ENCODE measurements around the gene OSR1. TPM values are rescaled to one million over a fixed set of nuclear protein-coding genes. Genes with fewer than 3 reads are reported as not detected.

Gene OSR1
- total RNA-seq, 6 experiments from 2014 or later: 0.10 to 0.51 (median 0.12) TPM; not detected in 1

DNA sequence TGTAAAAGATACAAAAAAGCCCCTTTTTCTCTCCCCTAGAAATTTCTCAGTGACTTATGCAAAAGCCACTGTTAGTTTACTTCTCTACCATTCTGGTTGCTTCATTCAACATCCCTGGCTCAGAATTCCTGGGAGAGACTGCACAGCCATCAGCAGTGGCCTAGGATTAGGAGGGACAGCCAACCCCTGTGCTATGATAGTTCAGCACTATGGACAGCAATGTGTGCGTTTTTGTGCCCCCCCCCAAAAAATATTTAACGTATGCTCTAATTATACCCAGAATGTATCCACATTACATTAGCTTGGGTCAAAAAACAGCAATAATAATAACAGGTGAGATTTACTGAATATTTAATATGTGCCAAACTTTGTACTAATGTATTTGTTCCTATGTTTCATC, 29.0 kb downstream of the OSR1 start:
- Histone ChIP-seq H3K4me3 (no peak overlapping the region), H3K27me3 (no peaks in the 10 kb centered on the region), H3K27ac (no peak overlapping the region), H3K36me3 (no peaks in the 10 kb centered on the region), H3K9me3 (no peaks in the 10 kb centered on the region), H3K4me1 (no peaks in the 10 kb centered on the region)
- intact Hi-C loops (cut with DNase I): no loop called here
- TF ChIP-seq POLR2A (IDR thresholded peaks at IDR 0.05): no peak
- TF ChIP-seq, protein P1, sequence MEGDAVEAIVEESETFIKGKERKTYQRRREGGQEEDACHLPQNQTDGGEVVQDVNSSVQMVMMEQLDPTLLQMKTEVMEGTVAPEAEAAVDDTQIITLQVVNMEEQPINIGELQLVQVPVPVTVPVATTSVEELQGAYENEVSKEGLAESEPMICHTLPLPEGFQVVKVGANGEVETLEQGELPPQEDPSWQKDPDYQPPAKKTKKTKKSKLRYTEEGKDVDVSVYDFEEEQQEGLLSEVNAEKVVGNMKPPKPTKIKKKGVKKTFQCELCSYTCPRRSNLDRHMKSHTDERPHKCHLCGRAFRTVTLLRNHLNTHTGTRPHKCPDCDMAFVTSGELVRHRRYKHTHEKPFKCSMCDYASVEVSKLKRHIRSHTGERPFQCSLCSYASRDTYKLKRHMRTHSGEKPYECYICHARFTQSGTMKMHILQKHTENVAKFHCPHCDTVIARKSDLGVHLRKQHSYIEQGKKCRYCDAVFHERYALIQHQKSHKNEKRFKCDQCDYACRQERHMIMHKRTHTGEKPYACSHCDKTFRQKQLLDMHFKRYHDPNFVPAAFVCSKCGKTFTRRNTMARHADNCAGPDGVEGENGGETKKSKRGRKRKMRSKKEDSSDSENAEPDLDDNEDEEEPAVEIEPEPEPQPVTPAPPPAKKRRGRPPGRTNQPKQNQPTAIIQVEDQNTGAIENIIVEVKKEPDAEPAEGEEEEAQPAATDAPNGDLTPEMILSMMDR (IDR thresholded peaks at IDR 0.05): no peak
- DNase-seq (no peak), ATAC-seq (no peak)
- WGBS (ENCODE audit: insufficient coverage, low coverage, low lambda C conversion rate, missing lambda C conversion rate): 47% methylated on average over 2 of the region's 2 CpGs

DNA sequence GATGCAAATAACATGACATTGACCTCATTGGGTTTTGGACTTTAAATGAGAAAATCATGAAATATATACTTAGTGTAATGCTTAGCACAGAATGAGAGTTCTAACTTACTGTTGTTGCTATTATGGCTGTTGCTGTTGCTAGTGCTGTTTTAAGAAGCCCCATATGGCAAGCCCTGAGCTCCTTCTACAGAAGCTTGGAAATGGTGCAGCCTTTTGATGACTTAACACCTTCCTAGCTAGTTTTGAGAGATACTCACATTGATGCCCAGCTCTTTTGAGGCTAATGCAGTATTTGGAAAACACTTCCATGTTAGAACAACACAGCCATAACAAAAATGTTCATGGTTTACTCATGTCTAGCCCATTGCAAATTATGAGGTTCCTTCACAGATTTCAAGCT, 30.9 kb downstream of the OSR1 start:
- DNase-seq: no peak
- no peaks in the 10 kb centered on the region for H3K36me3 ChIP-seq
- no peaks in the 10 kb centered on the region for H3K9me3 ChIP-seq
- intact Hi-C loops (cut with DNase I): no loop called here
- ATAC-seq: no peak
- H3K27ac ChIP-seq: no peak overlapping the region
- H3K27me3 ChIP-seq: no peaks in the 10 kb centered on the region
- no peak overlapping the region for H3K4me3 ChIP-seq
- TF ChIP-seq POLR2A (IDR thresholded peaks at IDR 0.05): no peak
- TF ChIP-seq, protein P1 (IDR thresholded peaks at IDR 0.05): no peak
- H3K4me1 ChIP-seq: no peaks in the 10 kb centered on the region

- Histone ChIP-seq H3K9me3 (no peaks in the 10 kb centered on the region), H3K27me3 (no peaks in the 10 kb centered on the region), H3K36me3 (no peaks in the 10 kb centered on the region), H3K4me1 (peaks cover 0 to 6% (median 0%) of the 10 kb centered on the region in 4 donors), H3K27ac (no peak overlapping the region), H3K4me3 (no peak overlapping the region)
- intact Hi-C loops (cut with DNase I): no loop called here
- no peak for DNase-seq
- ATAC-seq: peak in 1 of 4 donors; percentile 58
- no peak for TF ChIP-seq POLR2A (IDR thresholded peaks at IDR 0.05)
- TF ChIP-seq, protein P1 (IDR thresholded peaks at IDR 0.05): peak in 1 of 4 donors; percentile 7
Measured at GRCh38 chr2:19321946-19322345, 36.5 kb downstream of the OSR1 start.

DNA sequence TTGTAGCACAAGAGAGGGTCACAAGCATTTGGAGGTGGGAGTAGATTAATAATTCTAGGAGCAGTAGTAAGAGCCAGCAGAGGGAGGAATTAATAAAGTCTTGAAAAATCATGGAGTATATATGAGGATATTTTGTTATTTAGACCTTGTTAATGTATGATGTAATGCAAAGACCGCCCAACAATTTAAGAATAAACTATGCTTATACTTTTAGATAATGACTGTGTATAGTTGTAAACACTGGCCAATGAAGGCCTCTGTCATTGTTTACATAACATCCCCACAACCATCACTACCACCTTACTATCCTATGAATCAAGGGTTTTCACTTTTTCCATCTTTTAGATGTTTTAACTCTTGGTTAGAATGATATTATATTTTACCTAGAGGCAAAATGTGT, 37.6 kb downstream of the OSR1 start:
- no peak for ATAC-seq
- Histone ChIP-seq H3K27me3 (no peaks in the 10 kb centered on the region), H3K9me3 (no peaks in the 10 kb centered on the region), H3K36me3 (no peaks in the 10 kb centered on the region), H3K4me1 (peaks cover 0 to 6% (median 0%) of the 10 kb centered on the region in 4 donors), H3K27ac (no peak overlapping the region), H3K4me3 (no peak overlapping the region)
- WGBS (ENCODE audit: insufficient coverage, low coverage, low lambda C conversion rate, missing lambda C conversion rate): 90% methylated on average over 1 of the region's 1 CpG
- intact Hi-C loops (cut with DNase I): no loop called here
- no peak for DNase-seq
- TF ChIP-seq POLR2A (IDR thresholded peaks at IDR 0.05): no peak
- TF ChIP-seq, protein P1 (IDR thresholded peaks at IDR 0.05): no peak

- DNase-seq (no peak), ATAC-seq (no peak)
- intact Hi-C loops (cut with DNase I): no loop called here
- Histone ChIP-seq H3K4me1 (peaks cover 0 to 6% (median 0%) of the 10 kb centered on the region in 4 donors), H3K27ac (no peak overlapping the region), H3K36me3 (no peaks in the 10 kb centered on the region), H3K9me3 (no peaks in the 10 kb centered on the region), H3K27me3 (no peaks in the 10 kb centered on the region), H3K4me3 (no peak overlapping the region)
- TF ChIP-seq, protein P1 (IDR thresholded peaks at IDR 0.05): no peak
- no peak for TF ChIP-seq POLR2A (IDR thresholded peaks at IDR 0.05)
- WGBS (ENCODE audit: insufficient coverage, low coverage, low lambda C conversion rate, missing lambda C conversion rate): 70% methylated on average over 2 of the region's 3 CpGs
Measured at GRCh38 chr2:19319698-19320097, 38.7 kb downstream of the OSR1 start.

Data from right lobe of liver (tissue), 6 donors.